HepG2 (cell line): Measurements from ENCODE around the gene NAV2. TPM values are rescaled to one million over a fixed set of nuclear protein-coding genes. Genes with fewer than 3 reads are reported as not detected.
A peak's percentile ranks its signal among the peaks of the same experiment; 100 is the strongest.

Source experiments
- ATF1 ChIP-seq: IDR thresholded peaks from 2 replicates; pipeline ENCODE4 v1.6.1; 2016; ENCODE audit warnings: mild to moderate bottlenecking, control low read depth
- BRD4 ChIP-seq: sonication (generic); formaldehyde crosslinking; IDR thresholded peaks from 2 replicates; pipeline ENCODE4 v1.4.0; 2020; ENCODE audit warnings: missing genetic modification reagents
- GATAD1 ChIP-seq: IDR thresholded peaks from 2 replicates; pipeline ENCODE4 v1.6.1; 2016; ENCODE audit warnings: missing genetic modification reagents, missing compliant biosample characterization
- KLF16 ChIP-seq, 2 experiments: sonication (generic) in 1 of 2; formaldehyde crosslinking in 1 of 2; IDR thresholded peaks; 2 replicates each; pipeline versions ENCODE4 v1.6.1 to v1.8.0; 2016 to 2023; ENCODE audit warnings: missing genetic modification reagents in 2 of 2, missing compliant biosample characterization in 1 of 2
- MZF1 ChIP-seq: sonication (generic); formaldehyde crosslinking; IDR thresholded peaks from 2 replicates; pipeline ENCODE4 v1.8.1; 2023; ENCODE audit warnings: mild to moderate bottlenecking, missing genetic modification reagents, borderline replicate concordance
- NR3C1 ChIP-seq: sonication (generic); formaldehyde crosslinking; IDR thresholded peaks from 2 replicates; pipeline ENCODE4 v1.4.0; 2020; ENCODE audit warnings: missing genetic modification reagents
- PAXIP1 ChIP-seq: sonication (generic); formaldehyde crosslinking; conservative IDR thresholded peaks from 2 replicates; pipeline ENCODE4 v1.4.0; 2020; ENCODE audit warnings: mild to moderate bottlenecking, missing genetic modification reagents, moderate library complexity
- PLSCR1 ChIP-seq: sonication (generic); formaldehyde crosslinking; IDR thresholded peaks from 2 replicates; pipeline ENCODE4 v1.5.0; 2020; ENCODE audit warnings: missing genetic modification reagents, mild to moderate bottlenecking, borderline replicate concordance
- POGZ ChIP-seq: sonication (generic); formaldehyde crosslinking; IDR thresholded peaks from 2 replicates; pipeline ENCODE4 v1.4.0; 2020; ENCODE audit warnings: mild to moderate bottlenecking, missing genetic modification reagents
- RELA ChIP-seq: sonication (generic); formaldehyde crosslinking; IDR thresholded peaks from 2 replicates; pipeline ENCODE4 v1.4.0; 2020; ENCODE audit warnings: missing genetic modification reagents
- SOX5 ChIP-seq: IDR thresholded peaks from 2 replicates; pipeline ENCODE4 v1.6.1; 2016; ENCODE audit warnings: borderline replicate concordance
- ZNF264 ChIP-seq: sonication (generic); formaldehyde crosslinking; IDR thresholded peaks from 2 replicates; pipeline ENCODE4 v1.4.0; 2020; ENCODE audit warnings: missing genetic modification reagents
- ZNF687 ChIP-seq: sonication (generic); formaldehyde crosslinking; IDR thresholded peaks from 2 replicates; pipeline ENCODE4 v1.5.1; 2020; ENCODE audit warnings: mild to moderate bottlenecking, missing genetic modification reagents, moderate library complexity
- ZNF746 ChIP-seq: sonication (generic); formaldehyde crosslinking; IDR thresholded peaks from 2 replicates; pipeline ENCODE4 v1.8.0; 2022; ENCODE audit warnings: mild to moderate bottlenecking, missing genetic modification reagents
- polyA plus RNA-seq, 8 experiments: library from polyadenylated mRNA; depleted of rRNA in 3 of 8; stranded (reverse) in 7 of 8; unstranded in 1 of 8; fragments of >200 nt; fragmentation: Illumina TruSeq in 4 of 8; extraction: Trizol in 4 of 8; gene quantifications; 2 replicates each; pipeline versions ENCODE4 v1.2.1 to v1.2.3, GENCODE V29; 2011 to 2016; ENCODE audit warnings: low read depth in 4 of 8, missing spikeins in 1 of 8, mixed read lengths in 1 of 8; ENCODE audit not compliant: insufficient read depth in 1 of 8
- total RNA-seq, 5 experiments: library from RNA; depleted of rRNA; stranded (reverse); fragments of >200 nt; fragmentation: Illumina TruSeq; extraction: Trizol; gene quantifications; 2 replicates each; pipeline ENCODE4 v1.2.3, GENCODE V29; 2016; ENCODE audit warnings: low read depth in 1 of 5
- TF ChIP-seq, protein P1 (sequence below): sonication (generic); formaldehyde crosslinking; IDR thresholded peaks from 2 replicates; pipeline ENCODE4 v1.4.0; 2020; ENCODE audit warnings: missing genetic modification reagents
- TF ChIP-seq, protein P2 (sequence below): sonication (generic); formaldehyde crosslinking; conservative IDR thresholded peaks from 2 replicates; pipeline ENCODE4 v1.8.1; 2023; ENCODE audit warnings: missing genetic modification reagents

The NAV2 gene
- total and polyA plus RNA-seq, 2 of the 13 experiments (the other 11 are each of a cell fraction or from before 2014, with no cell fraction given): 9.3 to 34.6 TPM

GRCh38 chr11:19912115-19912957 is 199.7 kb downstream of the NAV2 start (continued):
- TF ChIP-seq PAXIP1: peak; percentile 89
- peak; percentile 59; the same call in 1 of the 2 replicates for TF ChIP-seq BRD4 (CRISPR knock-in tag)
- 0 out of 2 replicates have a peak, but pooled peaks have one; percentile 8 for TF ChIP-seq POGZ (CRISPR knock-in tag)
- TF ChIP-seq, protein P1, sequence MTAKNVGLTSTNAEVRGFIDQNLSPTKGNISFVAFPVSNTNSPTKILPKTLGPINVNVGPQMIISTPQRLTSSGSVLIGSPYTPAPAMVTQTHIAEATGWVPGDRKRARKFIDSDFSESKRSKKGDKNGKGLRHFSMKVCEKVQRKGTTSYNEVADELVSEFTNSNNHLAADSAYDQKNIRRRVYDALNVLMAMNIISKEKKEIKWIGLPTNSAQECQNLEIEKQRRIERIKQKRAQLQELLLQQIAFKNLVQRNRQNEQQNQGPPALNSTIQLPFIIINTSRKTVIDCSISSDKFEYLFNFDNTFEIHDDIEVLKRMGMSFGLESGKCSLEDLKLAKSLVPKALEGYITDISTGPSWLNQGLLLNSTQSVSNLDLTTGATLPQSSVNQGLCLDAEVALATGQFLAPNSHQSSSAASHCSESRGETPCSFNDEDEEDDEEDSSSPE: no peak
- TF ChIP-seq, protein P2, sequence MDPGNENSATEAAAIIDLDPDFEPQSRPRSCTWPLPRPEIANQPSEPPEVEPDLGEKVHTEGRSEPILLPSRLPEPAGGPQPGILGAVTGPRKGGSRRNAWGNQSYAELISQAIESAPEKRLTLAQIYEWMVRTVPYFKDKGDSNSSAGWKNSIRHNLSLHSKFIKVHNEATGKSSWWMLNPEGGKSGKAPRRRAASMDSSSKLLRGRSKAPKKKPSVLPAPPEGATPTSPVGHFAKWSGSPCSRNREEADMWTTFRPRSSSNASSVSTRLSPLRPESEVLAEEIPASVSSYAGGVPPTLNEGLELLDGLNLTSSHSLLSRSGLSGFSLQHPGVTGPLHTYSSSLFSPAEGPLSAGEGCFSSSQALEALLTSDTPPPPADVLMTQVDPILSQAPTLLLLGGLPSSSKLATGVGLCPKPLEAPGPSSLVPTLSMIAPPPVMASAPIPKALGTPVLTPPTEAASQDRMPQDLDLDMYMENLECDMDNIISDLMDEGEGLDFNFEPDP (CRISPR knock-in tag): no peak
- no peak for TF ChIP-seq ZNF746 (CRISPR knock-in tag)
- peak in 1 of 2 experiments; percentile 50; a peak in 1 of 4 replicates for TF ChIP-seq KLF16 (CRISPR knock-in tag; IDR thresholded peaks at IDR 0.05)
- 0 out of 2 replicates have a peak, but pooled peaks have one; percentile 21 for TF ChIP-seq ATF1 (CRISPR knock-in tag)
- TF ChIP-seq MZF1 (CRISPR knock-in tag): no peak
- no peak for TF ChIP-seq GATAD1
- TF ChIP-seq ZNF264 (CRISPR knock-in tag): 0 out of 2 replicates have a peak, but pooled peaks have one; percentile 75
- TF ChIP-seq ZNF687: no peak
- peak; percentile 41; the same call in 1 of the 2 replicates for TF ChIP-seq SOX5
- TF ChIP-seq RELA: no peak
- no peak for TF ChIP-seq NR3C1 (CRISPR knock-in tag)
- TF ChIP-seq PLSCR1 (CRISPR knock-in tag): no peak
